ENCODE measurements around the gene GYS2.

The GYS2 gene

DNA sequence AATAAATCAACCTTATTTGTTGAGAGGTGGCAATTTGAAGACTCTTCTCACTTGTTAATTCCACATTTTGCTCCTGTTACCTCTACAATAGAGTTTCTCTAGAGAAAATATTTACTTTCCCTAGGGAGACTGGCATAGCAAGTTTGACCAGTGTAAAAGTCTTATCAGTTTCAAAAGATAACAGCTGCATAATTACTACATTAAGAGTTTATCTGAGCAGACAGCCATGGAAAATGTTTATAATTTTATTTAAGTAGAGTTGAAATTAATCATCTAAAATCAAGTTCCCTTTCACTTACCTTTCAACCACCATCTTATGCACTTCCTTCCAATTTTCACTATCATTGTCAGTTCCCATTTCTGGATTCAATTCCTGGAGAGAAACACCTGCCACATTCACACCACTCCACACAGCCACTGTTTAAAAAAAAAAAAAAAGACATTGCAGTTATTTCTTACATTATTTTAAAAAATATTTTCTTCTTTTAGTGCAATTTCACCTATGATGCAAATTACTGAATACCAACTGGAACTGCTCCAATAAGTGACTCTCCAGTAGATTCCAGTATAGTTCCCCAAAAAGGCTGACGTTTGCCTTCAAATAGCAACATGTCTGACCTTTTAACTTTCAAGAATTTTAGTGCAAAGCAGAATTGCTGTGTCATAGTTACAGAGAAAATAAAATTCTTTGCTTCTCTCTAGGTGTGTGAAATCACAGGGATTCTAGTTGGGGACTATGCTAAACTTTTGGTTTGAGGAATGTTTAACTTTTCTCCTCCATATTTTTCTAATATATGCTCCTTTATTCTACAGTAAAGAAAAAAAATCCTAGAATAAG lies 33.6 kb upstream of the GYS2 start:
- no peak for TF ChIP-seq SIN3A (IDR thresholded peaks at IDR 0.05; ENCODE audit: borderline replicate concordance, insufficient read depth, low read length)
- TF ChIP-seq TAF1 (IDR thresholded peaks at IDR 0.05; ENCODE audit: borderline replicate concordance, insufficient read depth, low read length), result no peak
- TF ChIP-seq, protein P1, sequence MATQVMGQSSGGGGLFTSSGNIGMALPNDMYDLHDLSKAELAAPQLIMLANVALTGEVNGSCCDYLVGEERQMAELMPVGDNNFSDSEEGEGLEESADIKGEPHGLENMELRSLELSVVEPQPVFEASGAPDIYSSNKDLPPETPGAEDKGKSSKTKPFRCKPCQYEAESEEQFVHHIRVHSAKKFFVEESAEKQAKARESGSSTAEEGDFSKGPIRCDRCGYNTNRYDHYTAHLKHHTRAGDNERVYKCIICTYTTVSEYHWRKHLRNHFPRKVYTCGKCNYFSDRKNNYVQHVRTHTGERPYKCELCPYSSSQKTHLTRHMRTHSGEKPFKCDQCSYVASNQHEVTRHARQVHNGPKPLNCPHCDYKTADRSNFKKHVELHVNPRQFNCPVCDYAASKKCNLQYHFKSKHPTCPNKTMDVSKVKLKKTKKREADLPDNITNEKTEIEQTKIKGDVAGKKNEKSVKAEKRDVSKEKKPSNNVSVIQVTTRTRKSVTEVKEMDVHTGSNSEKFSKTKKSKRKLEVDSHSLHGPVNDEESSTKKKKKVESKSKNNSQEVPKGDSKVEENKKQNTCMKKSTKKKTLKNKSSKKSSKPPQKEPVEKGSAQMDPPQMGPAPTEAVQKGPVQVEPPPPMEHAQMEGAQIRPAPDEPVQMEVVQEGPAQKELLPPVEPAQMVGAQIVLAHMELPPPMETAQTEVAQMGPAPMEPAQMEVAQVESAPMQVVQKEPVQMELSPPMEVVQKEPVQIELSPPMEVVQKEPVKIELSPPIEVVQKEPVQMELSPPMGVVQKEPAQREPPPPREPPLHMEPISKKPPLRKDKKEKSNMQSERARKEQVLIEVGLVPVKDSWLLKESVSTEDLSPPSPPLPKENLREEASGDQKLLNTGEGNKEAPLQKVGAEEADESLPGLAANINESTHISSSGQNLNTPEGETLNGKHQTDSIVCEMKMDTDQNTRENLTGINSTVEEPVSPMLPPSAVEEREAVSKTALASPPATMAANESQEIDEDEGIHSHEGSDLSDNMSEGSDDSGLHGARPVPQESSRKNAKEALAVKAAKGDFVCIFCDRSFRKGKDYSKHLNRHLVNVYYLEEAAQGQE (IDR thresholded peaks at IDR 0.05; ENCODE audit: insufficient read depth in 1 of 2, low read depth in 2 of 2, low read length in 2 of 2), result no peak
- no peak for TF ChIP-seq FOXP2 (optimal IDR thresholded peaks at IDR 0.05; ENCODE audit: borderline replicate concordance, extremely low read depth, extremely low read length, insufficient read depth)
- TF ChIP-seq POLR2AphosphoS5 (IDR thresholded peaks at IDR 0.05; ENCODE audit: low read depth, low read length), result no peak

DNA sequence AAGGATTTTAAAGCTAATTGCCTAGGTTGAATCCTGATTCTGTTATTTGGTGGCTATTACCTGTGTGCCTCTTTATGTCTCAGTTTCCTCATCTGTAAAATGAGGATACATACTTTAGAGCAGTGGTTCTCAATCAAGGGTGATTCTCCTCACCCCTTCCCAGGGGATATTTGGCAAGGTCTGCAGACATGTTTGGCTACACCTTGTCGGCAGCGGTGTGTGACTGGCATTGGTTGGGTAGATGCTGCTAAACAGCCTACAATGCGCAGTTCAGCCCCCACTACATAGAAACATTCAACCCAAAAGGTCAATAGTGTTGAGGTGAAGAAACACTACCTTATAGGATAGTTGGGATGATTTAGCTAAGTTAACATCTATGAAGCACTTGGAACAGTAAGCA lies 29.6 kb upstream of the GYS2 start:
- no peak for TF ChIP-seq TAF1 (IDR thresholded peaks at IDR 0.05; ENCODE audit: borderline replicate concordance, insufficient read depth, low read length)
- no peak for TF ChIP-seq SIN3A (IDR thresholded peaks at IDR 0.05; ENCODE audit: borderline replicate concordance, insufficient read depth, low read length)
- no peak for TF ChIP-seq POLR2AphosphoS5 (IDR thresholded peaks at IDR 0.05; ENCODE audit: low read depth, low read length)
- TF ChIP-seq, protein P1 (IDR thresholded peaks at IDR 0.05; ENCODE audit: insufficient read depth in 1 of 2, low read depth in 2 of 2, low read length in 2 of 2), result no peak
- TF ChIP-seq FOXP2 (optimal IDR thresholded peaks at IDR 0.05; ENCODE audit: borderline replicate concordance, extremely low read depth, extremely low read length, insufficient read depth), result no peak

DNA sequence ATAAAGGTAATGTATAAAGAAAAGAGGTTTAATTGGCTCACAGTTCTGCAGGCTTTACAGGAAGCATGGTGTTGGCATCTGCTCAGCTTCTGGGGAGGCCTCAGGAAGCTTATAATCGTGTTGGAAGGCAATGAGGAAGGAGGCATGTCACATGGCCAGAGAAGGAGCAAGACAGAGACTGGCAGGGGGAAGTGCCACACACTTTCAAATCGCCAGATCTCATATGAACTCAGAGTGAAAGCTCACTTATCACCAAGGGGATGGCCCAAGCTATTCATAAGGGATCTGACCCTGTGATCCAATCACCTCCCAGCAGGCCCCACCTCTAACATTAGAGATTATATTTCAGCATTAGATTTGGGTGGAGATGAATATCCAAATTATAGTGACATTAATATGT lies 26.7 kb upstream of the GYS2 start:
- TF ChIP-seq POLR2AphosphoS5 (IDR thresholded peaks at IDR 0.05; ENCODE audit: low read depth, low read length) (no peak), TAF1 (IDR thresholded peaks at IDR 0.05; ENCODE audit: borderline replicate concordance, insufficient read depth, low read length) (no peak), FOXP2 (optimal IDR thresholded peaks at IDR 0.05; ENCODE audit: borderline replicate concordance, extremely low read depth, extremely low read length, insufficient read depth) (no peak)
- TF ChIP-seq, protein P1 (IDR thresholded peaks at IDR 0.05; ENCODE audit: insufficient read depth in 1 of 2, low read depth in 2 of 2, low read length in 2 of 2), result no peak

DNA sequence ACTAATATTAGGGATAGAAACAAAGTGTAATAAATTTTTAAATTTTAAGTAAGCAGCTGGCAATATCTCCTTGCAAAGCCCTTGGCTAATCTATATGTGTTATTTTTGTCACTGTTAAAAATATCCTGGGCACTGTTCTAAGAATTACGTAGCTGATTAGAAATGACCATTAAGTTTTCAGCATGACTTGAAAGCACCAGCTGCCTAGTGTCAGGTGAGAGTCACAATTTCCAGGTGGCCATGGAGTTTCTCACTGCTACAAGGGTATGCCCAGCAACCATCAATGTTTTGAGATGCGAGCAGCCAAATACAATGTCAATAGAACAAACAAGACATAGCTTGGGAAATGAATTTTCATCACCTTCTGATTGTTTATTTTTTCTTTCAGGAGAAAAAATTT lies 23.3 kb upstream of the GYS2 start:
- TF ChIP-seq, protein P1 (IDR thresholded peaks at IDR 0.05; ENCODE audit: insufficient read depth in 1 of 2, low read depth in 2 of 2, low read length in 2 of 2), result no peak
- TF ChIP-seq SIN3A (IDR thresholded peaks at IDR 0.05; ENCODE audit: borderline replicate concordance, insufficient read depth, low read length), result no peak
- TF ChIP-seq TAF1 (IDR thresholded peaks at IDR 0.05; ENCODE audit: borderline replicate concordance, insufficient read depth, low read length), result no peak
- no peak for TF ChIP-seq POLR2AphosphoS5 (IDR thresholded peaks at IDR 0.05; ENCODE audit: low read depth, low read length)
- no peak for TF ChIP-seq FOXP2 (optimal IDR thresholded peaks at IDR 0.05; ENCODE audit: borderline replicate concordance, extremely low read depth, extremely low read length, insufficient read depth)

Data from PFSK-1 (cell line).